Fibroblast of villous mesenchyme (primary cell): ENCODE measurements around the gene DYRK1B. TPM values are rescaled to one million over a fixed set of nuclear protein-coding genes. Genes with fewer than 3 reads are reported as not detected.

Experiments used
- DNase-seq: peaks from one replicate; pipeline ENCODE4 v3.0.0-alpha.2; 2010; ENCODE audit warnings: low read depth
- H3K4me3 ChIP-seq: 2 replicates; pipeline ENCODE4 v1.5.1; 2011; ENCODE audit warnings: low read depth, mild to moderate bottlenecking, low read length
- small RNA-seq: library from RNA; depleted of rRNA; stranded (forward); fragments of <200 nt; gene quantifications from one replicate; pipeline ENCODE3, GENCODE V24; 2012
- total RNA-seq: library from RNA; depleted of rRNA; stranded (reverse); fragments of >200 nt; gene quantifications from 2 replicates; pipeline ENCODE4 v1.2.3, GENCODE V29; 2012
- TF ChIP-seq, protein P1 (sequence below): IDR thresholded peaks from 2 replicates; pipeline ENCODE4 v1.5.1; 2012; ENCODE audit warnings: low read depth, mild to moderate bottlenecking, low read length; ENCODE audit not compliant: insufficient read depth

Gene DYRK1B
- total RNA-seq, 1 donor, result 10.4 TPM

DNA sequence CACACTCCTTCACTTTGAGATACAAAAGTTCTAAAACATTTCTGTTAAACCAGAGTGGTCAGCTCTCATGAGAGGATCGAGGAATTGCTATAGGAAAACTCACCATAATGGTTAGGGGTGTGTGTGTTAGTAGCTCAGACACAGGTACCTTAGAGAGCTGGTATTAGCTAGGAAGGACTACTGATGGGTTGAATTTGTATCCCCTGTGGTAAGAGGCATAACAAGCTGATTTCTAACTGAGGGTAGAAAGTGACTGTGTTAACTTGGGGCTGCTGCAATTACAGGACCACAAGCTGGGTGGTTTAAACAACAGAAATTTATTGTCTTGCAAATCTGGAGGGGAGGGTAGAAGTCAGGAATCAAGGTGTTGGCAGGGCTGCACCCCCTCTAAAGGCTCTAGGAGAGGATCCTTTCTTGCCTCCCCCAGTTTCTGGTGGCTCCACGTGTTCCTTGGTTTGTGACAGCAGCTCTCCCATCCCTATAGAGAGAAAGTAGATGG is 37.9 kb downstream of the DYRK1B start:
- TF ChIP-seq, protein P1, sequence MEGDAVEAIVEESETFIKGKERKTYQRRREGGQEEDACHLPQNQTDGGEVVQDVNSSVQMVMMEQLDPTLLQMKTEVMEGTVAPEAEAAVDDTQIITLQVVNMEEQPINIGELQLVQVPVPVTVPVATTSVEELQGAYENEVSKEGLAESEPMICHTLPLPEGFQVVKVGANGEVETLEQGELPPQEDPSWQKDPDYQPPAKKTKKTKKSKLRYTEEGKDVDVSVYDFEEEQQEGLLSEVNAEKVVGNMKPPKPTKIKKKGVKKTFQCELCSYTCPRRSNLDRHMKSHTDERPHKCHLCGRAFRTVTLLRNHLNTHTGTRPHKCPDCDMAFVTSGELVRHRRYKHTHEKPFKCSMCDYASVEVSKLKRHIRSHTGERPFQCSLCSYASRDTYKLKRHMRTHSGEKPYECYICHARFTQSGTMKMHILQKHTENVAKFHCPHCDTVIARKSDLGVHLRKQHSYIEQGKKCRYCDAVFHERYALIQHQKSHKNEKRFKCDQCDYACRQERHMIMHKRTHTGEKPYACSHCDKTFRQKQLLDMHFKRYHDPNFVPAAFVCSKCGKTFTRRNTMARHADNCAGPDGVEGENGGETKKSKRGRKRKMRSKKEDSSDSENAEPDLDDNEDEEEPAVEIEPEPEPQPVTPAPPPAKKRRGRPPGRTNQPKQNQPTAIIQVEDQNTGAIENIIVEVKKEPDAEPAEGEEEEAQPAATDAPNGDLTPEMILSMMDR, result no peak
- H3K4me3 ChIP-seq, result no peak overlapping the region
- DNase-seq, result no peak

DNA sequence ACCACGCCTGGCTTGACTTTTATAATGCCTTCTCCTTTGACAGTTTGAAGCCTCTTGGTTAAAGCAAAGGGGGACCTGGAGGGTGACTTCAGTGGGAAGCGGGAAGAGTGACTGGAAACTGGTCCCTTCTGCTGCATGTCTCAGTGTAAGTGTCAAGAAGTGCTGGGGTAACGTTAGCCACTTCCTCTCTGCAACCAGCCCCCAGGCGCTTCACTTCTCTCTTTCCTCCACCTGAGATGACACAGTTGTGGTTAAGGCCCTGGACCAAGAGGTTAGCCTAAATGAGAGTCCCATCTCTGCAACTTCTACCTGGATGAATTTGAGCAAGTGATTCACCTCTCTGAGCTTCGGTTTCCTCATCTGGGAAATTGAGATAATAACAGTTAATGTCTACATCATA is 39.0 kb downstream of the DYRK1B start:
- DNase-seq, result no peak
- TF ChIP-seq, protein P1, result no peak
- H3K4me3 ChIP-seq, result no peak overlapping the region

DNA sequence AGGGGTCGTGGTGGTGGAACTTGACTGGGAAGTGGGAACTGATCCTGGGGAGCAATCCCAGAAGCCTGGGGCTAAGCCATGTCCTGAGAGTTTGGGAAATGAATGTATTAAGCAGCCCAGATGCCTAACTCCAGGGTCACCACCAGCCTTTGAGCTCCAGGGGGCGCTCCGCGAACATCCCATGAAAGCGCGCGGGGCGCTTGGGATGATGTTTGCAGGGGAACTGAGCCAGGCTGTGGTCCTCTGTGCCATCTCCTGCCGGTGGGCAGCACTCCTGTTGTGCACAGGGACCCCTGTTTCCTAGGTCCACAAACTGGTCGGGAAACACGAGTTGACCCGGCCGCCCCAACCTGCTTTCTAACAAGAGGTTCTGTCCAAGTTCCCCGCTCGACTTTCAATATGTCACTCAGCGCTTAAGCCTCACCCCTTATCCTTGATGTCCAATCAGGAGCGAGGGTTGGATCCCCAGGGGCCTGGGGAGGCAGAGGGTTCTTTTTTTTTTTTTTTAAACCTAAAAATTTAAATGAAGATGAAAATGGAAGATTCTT is 40.9 kb downstream of the DYRK1B start:
- TF ChIP-seq, protein P1, result peak; percentile 97
- peak; percentile 79 for DNase-seq
- peak overlapping the region; percentile 63 for H3K4me3 ChIP-seq

DNA sequence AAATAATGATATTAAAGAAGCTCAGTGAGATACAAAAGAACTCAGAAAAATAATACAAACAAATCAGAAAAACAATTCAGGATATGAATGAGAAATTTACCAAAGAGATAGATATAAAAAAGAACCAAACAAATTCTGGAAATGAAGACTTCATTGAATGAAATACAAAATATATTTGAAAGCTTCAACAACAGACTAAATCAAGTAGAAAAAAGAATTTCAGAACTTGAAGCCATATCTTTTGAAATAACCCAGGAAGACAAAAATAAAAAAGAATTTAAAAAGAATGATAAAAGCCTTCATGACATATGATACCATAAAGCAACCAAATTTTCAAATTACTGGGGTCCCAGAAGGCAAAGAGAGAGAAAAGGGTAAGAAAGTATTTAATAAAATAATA is 45.7 kb downstream of the DYRK1B start:
- TF ChIP-seq, protein P1, result no peak
- no peak overlapping the region for H3K4me3 ChIP-seq
- DNase-seq, result no peak

DNA sequence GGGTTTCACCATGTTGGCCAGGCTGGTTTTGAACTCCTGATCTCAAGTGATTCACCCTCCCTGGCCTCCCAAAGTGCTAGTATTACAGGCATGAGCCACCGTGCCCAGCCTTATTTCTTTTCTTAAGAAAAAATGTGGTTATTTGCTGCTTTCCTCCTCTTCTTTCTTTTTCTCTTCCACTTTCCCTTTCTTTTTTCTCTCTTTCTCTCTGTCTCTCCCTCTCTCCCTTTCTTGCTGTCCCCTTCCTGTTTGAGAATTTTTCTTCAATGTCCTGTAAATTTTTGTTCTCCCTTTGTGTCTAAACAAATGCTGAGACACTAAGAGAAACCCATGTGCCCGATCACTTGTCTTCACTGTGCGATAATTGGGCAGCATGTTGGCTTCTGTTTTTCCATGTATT is 53.1 kb downstream of the DYRK1B start:
- DNase-seq, result no peak
- TF ChIP-seq, protein P1, result no peak
- no peak overlapping the region for H3K4me3 ChIP-seq

DNA sequence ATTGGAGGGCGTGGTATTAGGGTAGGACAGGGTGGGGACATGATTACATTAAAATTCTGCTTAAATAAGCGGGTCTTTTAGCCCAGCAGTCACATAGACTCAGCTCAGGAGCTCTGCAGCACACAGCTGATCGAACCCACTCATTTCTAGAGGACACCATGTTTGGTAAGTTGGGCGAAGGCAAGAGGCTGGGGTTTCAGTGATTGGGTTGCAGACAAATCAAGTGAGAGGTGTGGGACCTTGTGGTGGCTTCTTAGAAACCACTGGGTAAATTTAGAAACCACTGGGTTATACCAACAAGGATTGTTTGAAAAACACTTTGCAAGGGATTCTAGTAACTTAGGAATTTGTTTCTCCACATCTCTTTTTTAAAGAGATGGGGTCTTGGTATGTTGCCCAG is 55.2 kb downstream of the DYRK1B start, which contains the start of gene LEUTX:
Gene LEUTX (plus strand): TSS at position 92 of the 400 bp plus-strand sequence. CDS start 67 bp downstream, at position 159.
- H3K4me3 ChIP-seq, result no peak within 1 kb of the TSS
- no peak for DNase-seq
- TF ChIP-seq, protein P1, result no peak

Small RNA genes lying within 50 kb of the gene (small RNA-seq; reads per million reads assigned to genes)
- gene MIR6719, result not detected

Other genes starting within 250 kb of the DYRK1B start
- gene LGALS13, start 231.6 kb downstream of the DYRK1B start, total RNA-seq, result not detected in 2 replicates
- not detected in 2 replicates for gene LGALS16, start 178.2 kb downstream of the DYRK1B start, total RNA-seq
- gene LGALS14, start 129.7 kb downstream of the DYRK1B start, total RNA-seq, result not detected in 2 replicates
- gene CLC, start 96.1 kb downstream of the DYRK1B start, total RNA-seq, result not detected in 2 replicates
- gene LEUTX, start 55.3 kb downstream of the DYRK1B start, total RNA-seq, result not detected in 2 replicates
- gene FBL, start 12.2 kb upstream of the DYRK1B start, total RNA-seq, result 83.3 and 114 TPM in 2 replicates
- gene FCGBP, start 100.5 kb upstream of the DYRK1B start, total RNA-seq, result under 0.01 TPM in 2 replicates
- 106 and 116 TPM in 2 replicates for gene PSMC4, start 137.0 kb upstream of the DYRK1B start, total RNA-seq
- 3.9 and 8.2 TPM in 2 replicates for gene ZNF546, start 162.9 kb upstream of the DYRK1B start, total RNA-seq
- 12.9 and 13.4 TPM in 2 replicates for gene ZNF780B, start 222.1 kb upstream of the DYRK1B start, total RNA-seq